Thyroid gland (tissue), 4 donors: ENCODE results near the gene SCEL.

Experiments used
- POLR2A ChIP-seq, 2 donors: fragments of 450-650 bp; IDR thresholded peaks; one replicate each; pipeline ENCODE4 v1.6.1; 2017; ENCODE audit warnings: antibody characterized with exemption in 2 of 2, mild to moderate bottlenecking in 2 of 2, moderate library complexity in 1 of 2
- TF ChIP-seq, protein P1 (sequence below), 6 experiments: fragments of 200-600 bp in 3 of 6; fragments of 450-650 bp in 3 of 6; sonication (generic) in 3 of 6; IDR thresholded peaks; one replicate each; pipeline ENCODE4 v1.5.1; 2016 to 2019; ENCODE audit warnings: antibody characterized with exemption in 6 of 6, mild to moderate bottlenecking in 2 of 6, inconsistent platforms in 1 of 6, moderate library complexity in 1 of 6

GRCh38 chr13:77600701-77601100 is 65.2 kb downstream of the SCEL start:
- TF ChIP-seq, protein P1, sequence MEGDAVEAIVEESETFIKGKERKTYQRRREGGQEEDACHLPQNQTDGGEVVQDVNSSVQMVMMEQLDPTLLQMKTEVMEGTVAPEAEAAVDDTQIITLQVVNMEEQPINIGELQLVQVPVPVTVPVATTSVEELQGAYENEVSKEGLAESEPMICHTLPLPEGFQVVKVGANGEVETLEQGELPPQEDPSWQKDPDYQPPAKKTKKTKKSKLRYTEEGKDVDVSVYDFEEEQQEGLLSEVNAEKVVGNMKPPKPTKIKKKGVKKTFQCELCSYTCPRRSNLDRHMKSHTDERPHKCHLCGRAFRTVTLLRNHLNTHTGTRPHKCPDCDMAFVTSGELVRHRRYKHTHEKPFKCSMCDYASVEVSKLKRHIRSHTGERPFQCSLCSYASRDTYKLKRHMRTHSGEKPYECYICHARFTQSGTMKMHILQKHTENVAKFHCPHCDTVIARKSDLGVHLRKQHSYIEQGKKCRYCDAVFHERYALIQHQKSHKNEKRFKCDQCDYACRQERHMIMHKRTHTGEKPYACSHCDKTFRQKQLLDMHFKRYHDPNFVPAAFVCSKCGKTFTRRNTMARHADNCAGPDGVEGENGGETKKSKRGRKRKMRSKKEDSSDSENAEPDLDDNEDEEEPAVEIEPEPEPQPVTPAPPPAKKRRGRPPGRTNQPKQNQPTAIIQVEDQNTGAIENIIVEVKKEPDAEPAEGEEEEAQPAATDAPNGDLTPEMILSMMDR (IDR thresholded peaks at IDR 0.05) = no peak
- no peak for TF ChIP-seq POLR2A (IDR thresholded peaks at IDR 0.05)
